H1 (cell line): Measurements from ENCODE around the gene YIPF7. TPM values are rescaled to one million over a fixed set of nuclear protein-coding genes. Genes with fewer than 3 reads are reported as not detected.

Experiments used
- CTCF ChIA-PET: fragments of 300-600 bp; sonication (Branson Sonifier 250); formaldehyde crosslinking; loops from one replicate; lab custom pipeline; 2021; ENCODE audit not compliant: partially characterized antibody; lab: Charles Lee
- POLR2A ChIA-PET: fragments of 300-600 bp; sonication (Branson Sonifier 250); formaldehyde crosslinking; loops from one replicate; lab custom pipeline; 2021; ENCODE audit warnings: inconsistent platforms; ENCODE audit not compliant: partially characterized antibody; lab: Charles Lee
- DNase-seq, 2 experiments: peaks; one replicate each; pipeline versions ENCODE4 v3.0.0 to v3.0.0-alpha.2; 2010 to 2022; ENCODE audit warnings: low spot score in 2 of 2, low read depth in 1 of 2, mixed read lengths in 1 of 2
- FAIRE-seq: peaks from 2 replicates; lab custom pipeline; 2011; peaks lifted over from hg19 to GRCh38; lab: Jason Lieb, UNC
- H2AFZ ChIP-seq: 2 replicates; pipeline ENCODE4 v1.8.1; 2012; ENCODE audit warnings: low read length, inconsistent platforms
- H2AK5ac ChIP-seq: 2 replicates; pipeline ENCODE4 v1.6.1; 2013; ENCODE audit warnings: low read depth, low read length
- H2BK120ac ChIP-seq: replicated peaks from 2 replicates; pipeline ENCODE3; 2013; ENCODE audit warnings: low read depth, low read length, inconsistent platforms
- H2BK12ac ChIP-seq: 2 replicates; pipeline ENCODE4 v1.6.1; 2013; ENCODE audit warnings: low read depth, low read length
- H2BK15ac ChIP-seq: 2 replicates; pipeline ENCODE4 v1.6.1; 2013; ENCODE audit warnings: low read length
- H2BK20ac ChIP-seq: 2 replicates; pipeline ENCODE4 v1.6.1; 2013; ENCODE audit warnings: low read length
- H2BK5ac ChIP-seq: 2 replicates; pipeline ENCODE4 v1.6.1; 2013; ENCODE audit warnings: low read depth, low read length
- H3K14ac ChIP-seq: 2 replicates; pipeline ENCODE4 v1.6.1; 2013; ENCODE audit warnings: inconsistent platforms; ENCODE audit not compliant: insufficient read length
- H3K18ac ChIP-seq: 2 replicates; pipeline ENCODE4 v1.6.1; 2013; ENCODE audit warnings: low read length; ENCODE audit errors: extremely low read depth
- H3K23ac ChIP-seq: 2 replicates; pipeline ENCODE4 v1.6.1; 2013; ENCODE audit warnings: inconsistent platforms; ENCODE audit not compliant: insufficient read length
- H3K23me2 ChIP-seq: 2 replicates; pipeline ENCODE4 v1.6.1; 2013; ENCODE audit warnings: low read depth, low read length
- H3K27ac ChIP-seq: 2 replicates; pipeline ENCODE4 v1.6.1; 2011; ENCODE audit warnings: low read depth, low read length, inconsistent platforms
- H3K27me3 ChIP-seq, 4 experiments: replicated peaks in 1 of 4; 1 replicate in 1 of 4; 2 replicates in 3 of 4; pipeline versions ENCODE4 v1.6.1 to v1.8.1; 2011 to 2013; ENCODE audit warnings: low read length in 3 of 4, mild to moderate bottlenecking in 3 of 4, inconsistent platforms in 2 of 4, mixed read lengths in 2 of 4, moderate library complexity in 1 of 4; ENCODE audit not compliant: control insufficient read depth in 3 of 4, insufficient read depth in 3 of 4; ENCODE audit errors: extremely low read depth in 1 of 4
- H3K36me3 ChIP-seq, 4 experiments: 2 replicates each; pipeline versions ENCODE4 v1.6.1 to v1.8.1; 2011 to 2013; ENCODE audit warnings: mild to moderate bottlenecking in 4 of 4, low read length in 3 of 4, moderate library complexity in 2 of 4, control low read depth in 1 of 4, inconsistent platforms in 1 of 4; ENCODE audit not compliant: insufficient read depth in 4 of 4, control insufficient read depth in 2 of 4
- H3K4ac ChIP-seq: replicated peaks from 2 replicates; pipeline ENCODE3; 2013; ENCODE audit warnings: low read length, low read depth, mixed read lengths, inconsistent platforms; ENCODE audit not compliant: insufficient read length
- H3K4me1 ChIP-seq, 4 experiments: replicated peaks in 1 of 4; 1 replicate in 1 of 4; 2 replicates in 3 of 4; pipeline versions ENCODE4 v1.6.1 to v1.8.1; 2011 to 2013; ENCODE audit warnings: low read length in 3 of 4, inconsistent platforms in 2 of 4, mixed read lengths in 1 of 4; ENCODE audit not compliant: insufficient read depth in 4 of 4, control insufficient read depth in 3 of 4
- H3K4me2 ChIP-seq, 2 experiments: 2 replicates each; pipeline versions ENCODE4 v1.6.1 to v1.8.1; 2011 to 2013; ENCODE audit warnings: low read depth in 2 of 2, low read length in 2 of 2, control low read depth in 1 of 2, inconsistent platforms in 1 of 2, mild to moderate bottlenecking in 1 of 2; ENCODE audit not compliant: insufficient read depth in 1 of 2
- H3K4me3 ChIP-seq, 4 experiments: fragments of 200-600, 300-600 bp in 1 of 4; sonication (generic), shearing (Covaris generic), sonication (Bioruptor Twin) in 1 of 4; 2 replicates each; pipeline versions ENCODE4 v1.5.1 to v1.8.1; 2011 to 2016; ENCODE audit warnings: low read length in 4 of 4, low read depth in 3 of 4, control low read depth in 2 of 4, inconsistent platforms in 2 of 4, mild to moderate bottlenecking in 2 of 4, mixed read lengths in 1 of 4, moderate library complexity in 1 of 4; ENCODE audit not compliant: insufficient read depth in 2 of 4; ENCODE audit errors: extremely low read depth in 1 of 4
- H3K56ac ChIP-seq: replicated peaks from 2 replicates; pipeline ENCODE3; 2013; ENCODE audit warnings: low read depth, mild to moderate bottlenecking, mixed read lengths, low read length, inconsistent platforms; ENCODE audit not compliant: insufficient read length
- H3K79me1 ChIP-seq: 2 replicates; pipeline ENCODE4 v1.6.1; 2013; ENCODE audit warnings: low read depth, low read length, control low read depth
- H3K79me2 ChIP-seq, 2 experiments: 2 replicates each; pipeline versions ENCODE4 v1.6.1 to v1.8.1; 2012 to 2013; ENCODE audit warnings: low read length in 2 of 2, mild to moderate bottlenecking in 2 of 2, inconsistent platforms in 1 of 2; ENCODE audit not compliant: insufficient read depth in 2 of 2, control insufficient read depth in 1 of 2
- H3K9ac ChIP-seq, 4 experiments: replicated peaks in 1 of 4; 1 replicate in 1 of 4; 2 replicates in 3 of 4; pipeline versions ENCODE4 v1.6.1 to v1.8.1; 2011 to 2013; ENCODE audit warnings: low read depth in 3 of 4, low read length in 3 of 4, control low read depth in 2 of 4, mild to moderate bottlenecking in 2 of 4, moderate library complexity in 2 of 4, inconsistent platforms in 1 of 4; ENCODE audit errors: extremely low read depth in 1 of 4
- H3K9me3 ChIP-seq, 2 experiments: 2 replicates each; pipeline versions ENCODE4 v1.6.1 to v1.8.1; 2012 to 2013; ENCODE audit warnings: mild to moderate bottlenecking in 2 of 2, moderate library complexity in 2 of 2, control low read depth in 1 of 2, inconsistent platforms in 1 of 2, low read depth in 1 of 2, low read length in 1 of 2, mixed read lengths in 1 of 2; ENCODE audit not compliant: insufficient read depth in 2 of 2
- H4K20me1 ChIP-seq, 2 experiments: replicated peaks in 1 of 2; 2 replicates each; pipeline versions ENCODE3 to v1.8.1; 2011 to 2013; ENCODE audit warnings: inconsistent platforms in 2 of 2, low read length in 2 of 2, mild to moderate bottlenecking in 1 of 2; ENCODE audit not compliant: insufficient read depth in 2 of 2, control insufficient read depth in 1 of 2
- H4K5ac ChIP-seq: 2 replicates; pipeline ENCODE4 v1.6.1; 2013; ENCODE audit warnings: low read length, low read depth, mixed read lengths, inconsistent platforms; ENCODE audit not compliant: insufficient read length
- H4K8ac ChIP-seq: 2 replicates; pipeline ENCODE4 v1.8.0; 2013; ENCODE audit warnings: mild to moderate bottlenecking, moderate library complexity, low read length, inconsistent platforms; ENCODE audit not compliant: insufficient read depth; ENCODE audit errors: extremely low read depth
- H4K91ac ChIP-seq: replicated peaks from 2 replicates; pipeline ENCODE3; 2013; ENCODE audit warnings: low read length, mixed read lengths, inconsistent platforms; ENCODE audit not compliant: insufficient read length
- ASH2L ChIP-seq: fragments of 200-600, 300-600 bp; sonication (generic); IDR thresholded peaks from one replicate; pipeline ENCODE4 v1.7.1; 2017; ENCODE audit warnings: low read length
- BRCA1 ChIP-seq: IDR thresholded peaks from 2 replicates; pipeline ENCODE4 v1.6.1; 2012; ENCODE audit warnings: low read depth, low read length, improper control_type of control experiment
- CBX5 ChIP-seq: fragments of 300-800, 300-1000 bp; sonication (generic); IDR thresholded peaks from 2 replicates; pipeline ENCODE4 v1.7.1; 2016; ENCODE audit warnings: antibody characterized with exemption, low read length, low read depth
- CREB1 ChIP-seq: IDR thresholded peaks from 2 replicates; pipeline ENCODE4 v1.6.1; 2012; ENCODE audit warnings: inconsistent platforms
- CTBP2 ChIP-seq: IDR thresholded peaks from 2 replicates; pipeline ENCODE4 v1.7.0; 2011; ENCODE audit warnings: borderline replicate concordance, mild to moderate bottlenecking, moderate library complexity, mixed read lengths, low read length; ENCODE audit not compliant: insufficient read depth, insufficient read length
- GTF2F1 ChIP-seq: IDR thresholded peaks from 2 replicates; pipeline ENCODE4 v1.6.1; 2012; ENCODE audit warnings: low read depth, low read length, improper control_type of control experiment, borderline replicate concordance
- POLR2A ChIP-seq, 2 experiments: IDR thresholded peaks; 1 replicate in 1 of 2; 2 replicates in 1 of 2; pipeline ENCODE4 v1.6.1; 2011; ENCODE audit warnings: low read depth in 2 of 2, low read length in 2 of 2, mild to moderate bottlenecking in 2 of 2; ENCODE audit errors: control extremely low read depth in 1 of 2
- RXRA ChIP-seq: IDR thresholded peaks from 2 replicates; pipeline ENCODE4 v1.6.1; 2011; ENCODE audit warnings: low read depth, mild to moderate bottlenecking, low read length, moderate library complexity; ENCODE audit not compliant: insufficient read depth
- SAP30 ChIP-seq: fragments of 300-600 bp; sonication (generic); IDR thresholded peaks from 2 replicates; pipeline ENCODE4 v1.7.1; 2012; ENCODE audit warnings: low read length, moderate library complexity, mild to moderate bottlenecking, inconsistent platforms; ENCODE audit not compliant: insufficient read depth, insufficient replicate concordance
- SIN3A ChIP-seq, 2 experiments: IDR thresholded peaks in 1 of 2; conservative IDR thresholded peaks in 1 of 2; 2 replicates each; pipeline ENCODE4 v1.6.1; 2011 to 2012; ENCODE audit warnings: low read length in 2 of 2, improper control_type of control experiment in 1 of 2, low read depth in 1 of 2, mild to moderate bottlenecking in 1 of 2
- SIX5 ChIP-seq: IDR thresholded peaks from 2 replicates; pipeline ENCODE4 v1.6.1; 2011; ENCODE audit warnings: mild to moderate bottlenecking, low read depth, low read length
- SP4 ChIP-seq: IDR thresholded peaks from 2 replicates; pipeline ENCODE4 v1.6.1; 2012; ENCODE audit warnings: low read length, inconsistent platforms
- polyA plus RNA-seq, 7 experiments: library from polyadenylated mRNA; depleted of rRNA in 3 of 7; stranded (reverse) in 5 of 7; unstranded in 2 of 7; fragments of >200 nt in 5 of 7; fragments of 200-250 nt in 2 of 7; gene quantifications; 1 replicate in 5 of 7; 2 replicates in 1 of 7; 4 replicates in 1 of 7; pipeline versions ENCODE4 v1.2.1 to v1.2.3, GENCODE V29; 2011 to 2013; ENCODE audit warnings: missing spikeins in 2 of 7, mixed read lengths in 2 of 7
- total RNA-seq: library from RNA; stranded (reverse); fragmentation: NEBNext Ultra II Directional; extraction: Animal tissue kit (Norgen Biotek cat#: 25700); gene quantifications from 2 replicates; pipeline ENCODE4 v1.2.1, GENCODE V29; 2021
- TF ChIP-seq, protein P1 (sequence below): IDR thresholded peaks from 2 replicates; pipeline ENCODE4 v1.6.1; 2011; ENCODE audit warnings: low read depth, mild to moderate bottlenecking, low read length; ENCODE audit not compliant: insufficient read depth

The YIPF7 gene
- total and polyA plus RNA-seq, 2 of the 8 experiments (the other 6 are each of a cell fraction or from before 2014, with no cell fraction given) = not detected

GRCh38 chr4:44580231-44580630 is 71.2 kb downstream of the YIPF7 start:
- Histone ChIP-seq H2BK20ac (no peak overlapping the region), H3K79me2 (no peaks in the 10 kb centered on the region), H3K18ac (no peak overlapping the region), H2AK5ac (no peak overlapping the region), H3K4me2 (no peak overlapping the region), H3K4me3 (no peak overlapping the region), H2BK120ac (no peak overlapping the region), H3K27ac (no peak overlapping the region), H3K9ac (no peak overlapping the region), H2BK15ac (no peak overlapping the region), H2BK5ac (no peak overlapping the region), H3K23me2 (no peaks in the 10 kb centered on the region), H4K8ac (no peak overlapping the region), H4K20me1 (no peaks in the 10 kb centered on the region), H2BK12ac (no peak overlapping the region), H3K9me3 (no peaks in the 10 kb centered on the region), H4K5ac (no peak overlapping the region), H3K4me1 (no peaks in the 10 kb centered on the region), H3K14ac (no peak overlapping the region), H3K79me1 (no peaks in the 10 kb centered on the region), H3K27me3 (no peaks in the 10 kb centered on the region), H4K91ac (no peak overlapping the region), H3K36me3 (no peaks in the 10 kb centered on the region; a peak in 1 of 8 replicates), H3K23ac (no peak overlapping the region), H3K56ac (no peak overlapping the region), H3K4ac (no peak overlapping the region), H2AFZ (no peak overlapping the region)
- TF ChIP-seq SIN3A (conservative IDR thresholded peaks at IDR 0.05 in 1 of 2, IDR thresholded peaks at IDR 0.05 in 1 of 2; ENCODE audit: low read depth in 1 of 2, low read length in 2 of 2) = no peak
- no peak for TF ChIP-seq GTF2F1
- no peak for TF ChIP-seq CBX5
- TF ChIP-seq SP4 = no peak
- TF ChIP-seq BRCA1 = no peak
- TF ChIP-seq SIX5 = no peak
- TF ChIP-seq ASH2L = no peak
- no peak for TF ChIP-seq SAP30
- no peak for TF ChIP-seq POLR2A (IDR thresholded peaks at IDR 0.05; ENCODE audit: control extremely low read depth in 1 of 2, low read depth in 2 of 2, low read length in 2 of 2)
- TF ChIP-seq, protein P1, sequence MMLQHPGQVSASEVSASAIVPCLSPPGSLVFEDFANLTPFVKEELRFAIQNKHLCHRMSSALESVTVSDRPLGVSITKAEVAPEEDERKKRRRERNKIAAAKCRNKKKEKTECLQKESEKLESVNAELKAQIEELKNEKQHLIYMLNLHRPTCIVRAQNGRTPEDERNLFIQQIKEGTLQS = no peak
- TF ChIP-seq CTBP2 = no peak
- no peak for TF ChIP-seq RXRA
- no peak for TF ChIP-seq CREB1
- CTCF ChIA-PET = no interaction called here
- DNase-seq (no peak), FAIRE-seq (no peak)
- POLR2A ChIA-PET = no interaction called here
